ENCODE measurements around the gene EMC9.

GRCh38 chr14:24110523-24110922 lies 30.9 kb downstream of the EMC9 start:
- TF ChIP-seq SIN3A (IDR thresholded peaks at IDR 0.05; ENCODE audit: borderline replicate concordance, insufficient read depth, low read length) (no peak), POLR2AphosphoS5 (IDR thresholded peaks at IDR 0.05; ENCODE audit: low read depth, low read length) (no peak), REST (IDR thresholded peaks at IDR 0.05; ENCODE audit: insufficient read depth in 1 of 2, low read depth in 2 of 2, low read length in 2 of 2) (no peak)

Measured in PFSK-1 (cell line).